GM23338 (cell line): Measurements from ENCODE around the gene GRIN1. TPM values are rescaled to one million over a fixed set of nuclear protein-coding genes. Genes with fewer than 3 reads are reported as not detected.
"Not testable (repeated sequence)": the region's sequence is repeated elsewhere in the genome, so short reads cannot be mapped to it uniquely, and the experiment has no call there.

ENCODE experiments used
- ATAC-seq: fragments of 200-7000 bp; cut with Tn5 transposase; 3 replicates; pipeline ENCODE4 v1.9.1; 2020
- DNase-seq: peaks from one replicate; pipeline ENCODE4 v3.0.0-alpha.2; 2015; ENCODE audit warnings: low spot score
- H2AFZ ChIP-seq: fragments of 200-600 bp; sonication (generic); 2 replicates; pipeline ENCODE4 v1.8.0; 2016; ENCODE audit warnings: antibody characterized with exemption, mild to moderate bottlenecking, moderate library complexity
- H3F3A ChIP-seq: fragments of 200-600 bp; sonication (generic); replicated peaks from 2 replicates; pipeline ENCODE4 v1.8.0; 2017; ENCODE audit warnings: antibody characterized with exemption, mixed run types, low read depth
- H3K27ac ChIP-seq: fragments of 200-600 bp; sonication (generic); 2 replicates; pipeline ENCODE4 v1.6.1; 2016; ENCODE audit warnings: low read depth
- H3K27me3 ChIP-seq: fragments of 200-600 bp; sonication (generic); 2 replicates; pipeline ENCODE4 v1.8.0; 2016; ENCODE audit warnings: mild to moderate bottlenecking, mixed run types, moderate library complexity; ENCODE audit not compliant: insufficient read depth
- H3K36me3 ChIP-seq: fragments of 200-600 bp; sonication (generic); 2 replicates; pipeline ENCODE4 v1.8.0; 2016; ENCODE audit warnings: mild to moderate bottlenecking; ENCODE audit not compliant: insufficient read depth
- H3K4me1 ChIP-seq: fragments of 200-600 bp; sonication (generic); 2 replicates; pipeline ENCODE4 v1.8.0; 2016; ENCODE audit warnings: mild to moderate bottlenecking, moderate library complexity; ENCODE audit not compliant: insufficient read depth
- H3K4me2 ChIP-seq: fragments of 200-600 bp; sonication (generic); 2 replicates; pipeline ENCODE4 v1.7.1; 2017; ENCODE audit warnings: mixed run types
- H3K4me3 ChIP-seq: fragments of 200-600 bp; sonication (generic); 2 replicates; pipeline ENCODE4 v1.6.1; 2016; ENCODE audit warnings: mixed run types
- H3K79me2 ChIP-seq: fragments of 200-600 bp; sonication (generic); replicated peaks from 2 replicates; pipeline ENCODE4 v1.8.0; 2017; ENCODE audit warnings: mild to moderate bottlenecking; ENCODE audit not compliant: insufficient read depth
- H3K9me2 ChIP-seq: fragments of 200-600 bp; sonication (generic); 2 replicates; pipeline ENCODE4 v1.8.0; 2017; ENCODE audit not compliant: insufficient read depth
- H4K20me1 ChIP-seq: fragments of 200-600 bp; sonication (generic); replicated peaks from 2 replicates; pipeline ENCODE4 v1.8.0; 2017; ENCODE audit warnings: mild to moderate bottlenecking; ENCODE audit not compliant: insufficient read depth
- H3K27ac Mint-ChIP-seq: 2 replicates; pipeline ENCODE4 v1.8.0; 2020; ENCODE audit warnings: inconsistent platforms, mild to moderate bottlenecking, moderate library complexity, mixed read lengths
- H3K27me3 Mint-ChIP-seq: 3 replicates; pipeline ENCODE4 v1.8.0; 2022; ENCODE audit warnings: low read depth, mild to moderate bottlenecking, moderate library complexity, mixed read lengths, inconsistent platforms; ENCODE audit not compliant: insufficient read depth, poor library complexity
- H3K36me3 Mint-ChIP-seq: 3 replicates; pipeline ENCODE4 v1.8.0; 2021; ENCODE audit warnings: low read depth, mild to moderate bottlenecking, inconsistent platforms, moderate library complexity, mixed read lengths
- H3K4me1 Mint-ChIP-seq: 3 replicates; pipeline ENCODE4 v1.8.0; 2020; ENCODE audit warnings: mild to moderate bottlenecking, inconsistent platforms, mixed read lengths
- H3K4me3 Mint-ChIP-seq: 3 replicates; pipeline ENCODE4 v1.8.0; 2021; ENCODE audit warnings: moderate library complexity, mild to moderate bottlenecking, inconsistent platforms, mixed read lengths
- H3K9me3 Mint-ChIP-seq: 3 replicates; pipeline ENCODE4 v1.8.0; 2020; ENCODE audit warnings: moderate library complexity, mild to moderate bottlenecking, inconsistent platforms, mixed read lengths
- STAT1 ChIP-seq: IDR thresholded peaks from one replicate; pipeline ENCODE4 v1.6.1; 2016; ENCODE audit warnings: antibody characterized with exemption; ENCODE audit not compliant: unreplicated experiment
- polyA plus RNA-seq: library from polyadenylated mRNA; unstranded; fragments of >200 nt; fragmentation: Nextera tagmentation; extraction: Ambion mirVana; gene quantifications from 2 replicates; pipeline ENCODE4 v1.2.1, GENCODE V29; 2016
- total RNA-seq: library from RNA; depleted of rRNA; stranded (reverse); fragments of >200 nt; shearing (Covaris generic); gene quantifications from 2 replicates; pipeline ENCODE4 v1.2.3, GENCODE V29; 2014
- TF ChIP-seq, protein P1 (sequence below), 2 experiments: fragments of 200-600 bp in 1 of 2; sonication (generic) in 1 of 2; conservative IDR thresholded peaks; 2 replicates each; pipeline versions ENCODE4 v1.5.1 to v1.6.1; 2016 to 2017; ENCODE audit warnings: antibody characterized with exemption in 2 of 2, low read depth in 2 of 2, mild to moderate bottlenecking in 2 of 2, moderate library complexity in 1 of 2
- TF ChIP-seq, protein P2 (sequence below): fragments of 250-450 bp; sonication (Bioruptor Pico); IDR thresholded peaks from 2 replicates; pipeline ENCODE4 v1.5.0; 2020; ENCODE audit warnings: mild to moderate bottlenecking, moderate library complexity

Gene GRIN1
- total and polyA plus RNA-seq, 2 experiments from 2014 or later: 2.7 to 5.5 TPM

DNA sequence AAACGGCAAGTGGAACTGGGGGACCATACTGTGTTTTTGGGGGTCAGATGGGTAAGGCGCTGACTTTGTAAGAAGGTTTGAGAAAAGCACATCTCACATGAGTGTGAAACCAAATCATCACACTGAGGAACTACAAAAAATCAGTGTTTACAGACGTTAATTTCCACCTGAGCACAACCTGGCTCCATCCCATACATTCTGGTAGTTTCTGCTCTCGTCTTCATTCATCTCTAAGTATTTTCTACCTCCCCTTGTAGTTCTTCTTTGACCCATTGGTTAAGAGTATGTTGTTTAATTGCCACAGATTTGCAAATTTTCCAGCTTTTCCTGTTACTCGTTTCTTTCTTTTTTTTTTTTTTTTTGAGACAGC is 15.5 kb upstream of the GRIN1 start (continued):
- TF ChIP-seq, protein P1, sequence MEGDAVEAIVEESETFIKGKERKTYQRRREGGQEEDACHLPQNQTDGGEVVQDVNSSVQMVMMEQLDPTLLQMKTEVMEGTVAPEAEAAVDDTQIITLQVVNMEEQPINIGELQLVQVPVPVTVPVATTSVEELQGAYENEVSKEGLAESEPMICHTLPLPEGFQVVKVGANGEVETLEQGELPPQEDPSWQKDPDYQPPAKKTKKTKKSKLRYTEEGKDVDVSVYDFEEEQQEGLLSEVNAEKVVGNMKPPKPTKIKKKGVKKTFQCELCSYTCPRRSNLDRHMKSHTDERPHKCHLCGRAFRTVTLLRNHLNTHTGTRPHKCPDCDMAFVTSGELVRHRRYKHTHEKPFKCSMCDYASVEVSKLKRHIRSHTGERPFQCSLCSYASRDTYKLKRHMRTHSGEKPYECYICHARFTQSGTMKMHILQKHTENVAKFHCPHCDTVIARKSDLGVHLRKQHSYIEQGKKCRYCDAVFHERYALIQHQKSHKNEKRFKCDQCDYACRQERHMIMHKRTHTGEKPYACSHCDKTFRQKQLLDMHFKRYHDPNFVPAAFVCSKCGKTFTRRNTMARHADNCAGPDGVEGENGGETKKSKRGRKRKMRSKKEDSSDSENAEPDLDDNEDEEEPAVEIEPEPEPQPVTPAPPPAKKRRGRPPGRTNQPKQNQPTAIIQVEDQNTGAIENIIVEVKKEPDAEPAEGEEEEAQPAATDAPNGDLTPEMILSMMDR (conservative IDR thresholded peaks at IDR 0.05; ENCODE audit: low read depth in 2 of 2): no peak
- TF ChIP-seq STAT1: no peak
- TF ChIP-seq, protein P2, sequence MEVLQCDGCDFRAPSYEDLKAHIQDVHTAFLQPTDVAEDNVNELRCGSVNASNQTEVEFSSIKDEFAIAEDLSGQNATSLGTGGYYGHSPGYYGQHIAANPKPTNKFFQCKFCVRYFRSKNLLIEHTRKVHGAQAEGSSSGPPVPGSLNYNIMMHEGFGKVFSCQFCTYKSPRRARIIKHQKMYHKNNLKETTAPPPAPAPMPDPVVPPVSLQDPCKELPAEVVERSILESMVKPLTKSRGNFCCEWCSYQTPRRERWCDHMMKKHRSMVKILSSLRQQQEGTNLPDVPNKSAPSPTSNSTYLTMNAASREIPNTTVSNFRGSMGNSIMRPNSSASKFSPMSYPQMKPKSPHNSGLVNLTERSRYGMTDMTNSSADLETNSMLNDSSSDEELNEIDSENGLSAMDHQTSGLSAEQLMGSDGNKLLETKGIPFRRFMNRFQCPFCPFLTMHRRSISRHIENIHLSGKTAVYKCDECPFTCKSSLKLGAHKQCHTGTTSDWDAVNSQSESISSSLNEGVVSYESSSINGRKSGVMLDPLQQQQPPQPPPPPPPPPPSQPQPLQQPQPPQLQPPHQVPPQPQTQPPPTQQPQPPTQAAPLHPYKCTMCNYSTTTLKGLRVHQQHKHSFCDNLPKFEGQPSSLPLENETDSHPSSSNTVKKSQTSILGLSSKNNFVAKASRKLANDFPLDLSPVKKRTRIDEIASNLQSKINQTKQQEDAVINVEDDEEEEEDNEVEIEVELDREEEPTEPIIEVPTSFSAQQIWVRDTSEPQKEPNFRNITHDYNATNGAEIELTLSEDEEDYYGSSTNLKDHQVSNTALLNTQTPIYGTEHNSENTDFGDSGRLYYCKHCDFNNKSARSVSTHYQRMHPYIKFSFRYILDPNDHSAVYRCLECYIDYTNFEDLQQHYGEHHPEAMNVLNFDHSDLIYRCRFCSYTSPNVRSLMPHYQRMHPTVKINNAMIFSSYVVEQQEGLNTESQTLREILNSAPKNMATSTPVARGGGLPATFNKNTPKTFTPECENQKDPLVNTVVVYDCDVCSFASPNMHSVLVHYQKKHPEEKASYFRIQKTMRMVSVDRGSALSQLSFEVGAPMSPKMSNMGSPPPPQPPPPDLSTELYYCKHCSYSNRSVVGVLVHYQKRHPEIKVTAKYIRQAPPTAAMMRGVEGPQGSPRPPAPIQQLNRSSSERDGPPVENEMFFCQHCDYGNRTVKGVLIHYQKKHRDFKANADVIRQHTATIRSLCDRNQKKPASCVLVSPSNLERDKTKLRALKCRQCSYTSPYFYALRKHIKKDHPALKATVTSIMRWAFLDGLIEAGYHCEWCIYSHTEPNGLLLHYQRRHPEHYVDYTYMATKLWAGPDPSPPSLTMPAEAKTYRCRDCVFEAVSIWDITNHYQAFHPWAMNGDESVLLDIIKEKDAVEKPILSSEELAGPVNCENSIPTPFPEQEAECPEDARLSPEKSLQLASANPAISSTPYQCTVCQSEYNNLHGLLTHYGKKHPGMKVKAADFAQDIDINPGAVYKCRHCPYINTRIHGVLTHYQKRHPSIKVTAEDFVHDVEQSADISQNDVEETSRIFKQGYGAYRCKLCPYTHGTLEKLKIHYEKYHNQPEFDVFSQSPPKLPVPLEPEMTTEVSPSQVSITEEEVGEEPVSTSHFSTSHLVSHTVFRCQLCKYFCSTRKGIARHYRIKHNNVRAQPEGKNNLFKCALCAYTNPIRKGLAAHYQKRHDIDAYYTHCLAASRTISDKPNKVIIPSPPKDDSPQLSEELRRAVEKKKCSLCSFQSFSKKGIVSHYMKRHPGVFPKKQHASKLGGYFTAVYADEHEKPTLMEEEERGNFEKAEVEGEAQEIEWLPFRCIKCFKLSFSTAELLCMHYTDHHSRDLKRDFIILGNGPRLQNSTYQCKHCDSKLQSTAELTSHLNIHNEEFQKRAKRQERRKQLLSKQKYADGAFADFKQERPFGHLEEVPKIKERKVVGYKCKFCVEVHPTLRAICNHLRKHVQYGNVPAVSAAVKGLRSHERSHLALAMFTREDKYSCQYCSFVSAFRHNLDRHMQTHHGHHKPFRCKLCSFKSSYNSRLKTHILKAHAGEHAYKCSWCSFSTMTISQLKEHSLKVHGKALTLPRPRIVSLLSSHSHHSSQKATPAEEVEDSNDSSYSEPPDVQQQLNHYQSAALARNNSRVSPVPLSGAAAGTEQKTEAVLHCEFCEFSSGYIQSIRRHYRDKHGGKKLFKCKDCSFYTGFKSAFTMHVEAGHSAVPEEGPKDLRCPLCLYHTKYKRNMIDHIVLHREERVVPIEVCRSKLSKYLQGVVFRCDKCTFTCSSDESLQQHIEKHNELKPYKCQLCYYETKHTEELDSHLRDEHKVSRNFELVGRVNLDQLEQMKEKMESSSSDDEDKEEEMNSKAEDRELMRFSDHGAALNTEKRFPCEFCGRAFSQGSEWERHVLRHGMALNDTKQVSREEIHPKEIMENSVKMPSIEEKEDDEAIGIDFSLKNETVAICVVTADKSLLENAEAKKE (CRISPR knock-in tag): no peak

DNA sequence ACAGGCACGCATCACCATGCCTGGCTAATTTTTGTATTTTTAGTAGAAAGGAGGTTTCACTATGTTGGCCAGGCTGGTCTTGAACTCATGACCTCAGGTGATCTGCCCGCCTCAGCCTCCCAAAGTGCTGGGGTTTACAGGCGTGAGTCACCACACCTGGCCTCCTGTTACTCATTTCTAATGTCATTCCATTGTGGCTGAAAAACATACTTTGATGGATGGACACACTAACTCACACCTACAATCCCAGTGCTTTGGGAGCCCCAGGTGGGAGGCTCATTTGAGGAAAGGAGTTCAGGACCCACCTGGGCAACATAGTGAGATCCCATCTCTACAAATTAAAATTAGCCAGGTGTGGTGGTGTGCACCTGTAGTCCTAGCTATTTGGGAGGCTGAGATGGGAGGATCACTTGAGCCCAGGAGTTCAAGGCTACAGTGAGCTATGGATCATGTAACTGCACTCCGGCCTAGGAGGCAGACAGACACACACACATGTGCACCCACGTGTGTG is 14.9 kb upstream of the GRIN1 start:
- not testable (repeated sequence) for H3K27me3 ChIP-seq, H3K27ac Mint-ChIP-seq, H3K9me2 ChIP-seq, H3K27me3 Mint-ChIP-seq, H3K4me3 Mint-ChIP-seq, ATAC-seq, H3F3A ChIP-seq, H3K36me3 Mint-ChIP-seq, DNase-seq, H3K4me1 ChIP-seq, H3K4me2 ChIP-seq, H3K27ac ChIP-seq, H3K4me3 ChIP-seq, H3K79me2 ChIP-seq, H3K36me3 ChIP-seq, H4K20me1 ChIP-seq, H3K9me3 Mint-ChIP-seq, H2AFZ ChIP-seq
- H3K4me1 Mint-ChIP-seq: peaks cover 15% of the 10 kb centered on the region
